ENCODE results near the gene VWA2.

- TF ChIP-seq CTCF (conservative IDR thresholded peaks at IDR 0.05) = no peak
- no peak for TF ChIP-seq ZFX (IDR thresholded peaks at IDR 0.05)
Observed at GRCh38 chr10:114323023-114323422, 84.0 kb downstream of the VWA2 start.

Data from C4-2B (cell line).